Measurements from ENCODE around the gene RAB8A.
"Not testable (repeated sequence)": the region's sequence is repeated elsewhere in the genome, so short reads cannot be mapped to it uniquely, and the experiment has no call there.

RAB8A gene

DNA sequence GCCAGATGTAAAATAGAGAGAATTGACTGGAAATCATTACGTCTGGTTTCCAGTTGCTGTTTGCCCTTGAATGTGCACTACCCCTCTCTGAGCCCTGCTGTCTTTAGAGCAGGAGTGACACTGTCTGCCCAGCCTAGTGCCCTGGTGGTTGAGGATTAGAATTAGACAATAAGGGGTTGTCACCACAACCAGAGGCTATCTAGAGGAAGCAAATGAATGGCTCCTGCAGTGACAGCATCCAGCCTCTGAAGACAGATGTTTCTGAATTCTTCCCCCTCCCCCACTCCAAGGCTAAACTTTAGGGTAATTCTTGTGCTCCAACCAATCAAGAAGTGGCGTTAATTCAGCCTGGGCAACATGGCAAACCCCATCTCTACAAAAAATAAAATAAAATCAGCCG, 2.0 kb downstream of the RAB8A start:
- DNase-seq = no peak

DNA sequence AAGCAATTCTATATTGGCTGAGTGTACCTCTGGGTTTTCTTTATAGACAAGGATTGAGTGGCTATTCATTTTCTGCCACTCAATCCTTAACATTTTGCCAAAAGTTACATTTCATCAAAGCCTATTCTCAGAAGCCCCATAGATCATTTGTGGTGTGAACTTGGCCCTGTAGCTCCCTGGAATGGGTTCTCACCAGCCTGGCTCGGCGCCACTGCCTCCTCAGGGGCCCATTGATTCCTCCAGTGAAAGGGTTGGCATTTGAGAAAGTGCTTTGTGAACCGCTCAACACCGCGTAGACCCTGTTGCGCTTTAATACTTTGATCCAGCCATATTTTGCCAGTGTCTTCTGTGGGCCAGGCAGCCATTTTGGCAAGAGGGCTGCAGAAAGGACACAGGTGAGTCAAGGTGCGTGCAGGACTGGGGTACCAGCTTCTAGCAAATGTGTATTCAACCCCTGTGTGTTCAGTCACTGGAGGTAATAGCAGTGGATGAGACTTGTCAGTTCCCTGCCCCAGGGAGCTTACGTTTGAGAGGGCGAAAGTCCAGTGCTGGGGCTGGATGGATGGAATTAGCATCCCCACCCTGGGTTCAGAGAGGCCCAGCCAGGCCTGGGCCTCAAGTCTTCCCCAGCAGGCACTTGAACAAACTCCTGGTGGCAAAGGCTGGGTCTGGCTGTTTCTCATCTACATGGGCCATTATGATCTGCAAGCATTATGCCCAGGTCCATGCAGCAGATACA, 3.8 kb downstream of the RAB8A start:
- no peak for DNase-seq

GRCh38 chr19:16116067-16116466, 4.4 kb downstream of the RAB8A start:
- no peak for DNase-seq

DNA sequence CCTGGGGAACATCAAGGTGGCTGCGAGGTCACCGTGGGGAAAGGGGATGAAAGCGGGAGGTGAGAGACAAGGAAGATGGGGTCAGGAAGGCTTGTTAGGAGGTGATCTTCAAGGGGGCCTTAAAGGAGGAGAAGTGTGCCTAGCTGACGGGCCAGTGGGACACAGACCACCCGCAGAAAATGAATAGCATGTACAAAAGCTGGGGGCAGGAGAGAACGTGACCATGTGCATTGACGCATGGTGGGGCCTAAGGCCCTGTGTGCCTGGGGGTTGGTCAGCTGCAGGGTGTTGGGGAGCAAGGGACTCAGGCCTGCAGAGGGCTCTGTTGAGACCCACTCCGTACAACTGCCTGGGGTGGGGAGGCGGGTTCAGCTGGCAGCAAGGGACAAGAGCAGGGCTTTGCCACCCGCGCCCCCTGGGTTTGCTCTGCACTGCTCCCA, 5.9 kb downstream of the RAB8A start:
- DNase-seq = no peak

DNA sequence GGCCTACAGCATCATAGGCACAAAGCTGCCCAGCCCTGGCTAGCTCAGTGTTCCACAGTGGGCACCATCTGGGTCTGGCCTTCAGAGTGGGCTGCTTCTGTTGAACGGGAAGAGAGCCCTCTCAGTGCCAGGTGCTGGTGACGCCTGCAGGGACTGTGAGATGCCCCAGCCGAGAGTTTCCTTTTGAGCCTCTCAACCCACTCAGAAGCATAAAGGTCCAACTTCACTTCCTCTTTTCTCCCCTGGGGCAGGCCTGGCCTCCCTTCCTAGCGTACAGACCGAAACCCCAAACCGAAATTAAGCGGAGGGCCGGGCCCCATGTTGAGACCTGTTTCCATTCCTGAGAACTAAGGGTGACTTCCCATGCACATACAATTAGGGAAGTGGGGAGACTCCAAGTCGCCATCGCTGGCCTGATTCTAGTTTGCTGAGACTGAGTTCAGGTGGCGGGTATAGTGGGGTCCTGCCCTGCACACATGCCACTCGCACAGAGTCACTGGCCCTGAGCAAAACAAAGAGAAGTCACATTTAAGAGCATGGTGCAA, 6.9 kb downstream of the RAB8A start:
- DNase-seq = no peak

DNA sequence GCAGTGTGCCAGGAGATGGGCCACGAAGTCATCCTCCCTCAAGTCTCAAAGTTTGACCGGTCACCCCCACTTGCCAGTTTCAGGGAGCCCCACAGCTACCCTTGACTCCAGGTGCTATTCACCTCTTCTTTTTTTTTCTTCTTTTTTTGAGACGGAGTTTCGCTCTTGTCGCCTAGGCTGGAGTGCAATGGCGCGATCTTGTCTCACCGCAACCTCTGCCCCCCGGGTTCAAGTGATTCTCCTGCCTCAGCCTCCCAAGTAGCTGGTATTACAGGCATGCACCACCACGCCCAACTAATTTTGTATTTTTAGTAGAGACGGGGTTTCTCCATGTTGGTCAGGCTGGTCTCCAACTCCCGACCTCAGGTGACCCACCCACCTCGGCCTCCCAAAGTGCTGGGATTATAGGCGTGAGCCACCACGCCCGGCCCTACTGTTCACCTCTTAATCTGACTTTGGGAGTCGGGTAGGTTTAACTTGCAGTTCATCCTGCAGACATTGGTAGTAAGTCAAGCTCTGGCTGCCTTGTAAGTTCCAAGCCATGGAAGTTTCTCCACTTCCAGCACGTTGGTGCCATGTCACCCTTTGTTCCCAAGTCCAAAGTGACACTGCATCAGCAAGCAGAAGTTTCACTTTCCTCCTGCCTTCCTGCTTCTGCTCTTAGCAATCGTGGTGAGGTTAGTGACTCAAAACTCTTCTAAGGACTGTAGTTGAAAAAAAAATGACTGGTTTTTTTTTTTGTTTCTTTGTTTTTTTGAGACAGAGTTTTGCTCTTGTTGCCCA, 7.6 kb downstream of the RAB8A start:
- not testable (repeated sequence) for DNase-seq

DNA sequence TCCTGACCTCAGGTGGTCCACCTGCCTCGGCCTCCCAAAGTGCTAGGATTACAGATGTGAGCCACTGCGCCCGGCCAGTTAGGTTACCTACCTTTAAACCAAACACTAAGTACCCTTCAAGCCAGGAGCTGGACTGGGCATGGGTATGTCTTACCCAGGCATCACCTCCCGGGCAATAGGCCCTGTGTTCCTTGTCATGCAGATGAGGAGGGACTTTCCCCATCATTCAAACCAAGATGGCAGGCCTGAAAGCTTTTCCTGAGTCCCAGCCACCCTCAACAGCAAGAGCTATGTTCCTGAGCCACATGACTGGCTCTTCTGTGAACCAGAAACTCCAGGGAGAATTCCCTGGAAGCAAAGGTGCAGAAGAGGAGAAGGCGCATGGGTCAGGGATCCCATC, 9.5 kb downstream of the RAB8A start:
- no peak for DNase-seq

DNA sequence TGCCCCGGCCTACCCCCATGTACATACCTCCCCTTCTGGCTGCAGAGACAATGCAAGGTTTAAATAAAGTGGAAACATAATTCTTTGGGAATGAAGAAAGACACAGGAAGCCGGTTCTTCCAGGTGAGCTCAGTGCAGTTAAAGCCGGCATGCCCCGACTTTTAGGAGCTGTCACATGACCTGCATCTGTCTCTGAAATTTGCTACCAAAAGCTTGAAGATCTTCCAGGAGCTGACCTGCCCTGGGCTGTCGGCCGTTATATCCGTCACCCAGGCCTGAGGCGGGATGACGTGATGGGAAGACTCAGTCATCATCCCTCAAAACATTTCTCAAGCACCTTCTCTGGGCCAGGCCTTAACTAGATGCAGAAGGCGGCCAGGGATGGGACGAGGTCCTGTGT, 10.3 kb downstream of the RAB8A start:
- no peak for DNase-seq

DNA sequence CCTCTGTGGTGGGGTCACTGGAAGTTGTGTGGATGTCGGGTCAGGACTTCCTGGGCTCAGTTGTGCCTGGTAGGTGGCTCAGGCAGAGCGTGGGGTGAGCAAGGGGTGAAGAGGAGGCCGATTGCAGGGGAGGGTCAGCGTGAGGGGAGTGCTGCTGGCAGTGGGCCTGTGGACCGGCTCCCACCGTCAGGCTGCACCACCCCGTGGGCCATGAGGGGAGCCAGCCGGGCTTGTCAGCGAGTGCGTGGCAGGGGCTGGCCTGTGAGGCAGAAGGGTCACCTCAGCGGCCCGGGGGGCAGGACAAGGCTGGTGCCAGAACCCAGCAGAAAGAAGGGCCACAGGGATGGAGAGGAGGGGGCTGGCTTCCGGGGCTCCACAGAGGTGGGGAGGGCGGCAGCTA, 13.3 kb downstream of the RAB8A start:
- DNase-seq = no peak

GRCh38 chr19:16125737-16126495, 14.2 kb downstream of the RAB8A start:
- no peak for DNase-seq

DNA sequence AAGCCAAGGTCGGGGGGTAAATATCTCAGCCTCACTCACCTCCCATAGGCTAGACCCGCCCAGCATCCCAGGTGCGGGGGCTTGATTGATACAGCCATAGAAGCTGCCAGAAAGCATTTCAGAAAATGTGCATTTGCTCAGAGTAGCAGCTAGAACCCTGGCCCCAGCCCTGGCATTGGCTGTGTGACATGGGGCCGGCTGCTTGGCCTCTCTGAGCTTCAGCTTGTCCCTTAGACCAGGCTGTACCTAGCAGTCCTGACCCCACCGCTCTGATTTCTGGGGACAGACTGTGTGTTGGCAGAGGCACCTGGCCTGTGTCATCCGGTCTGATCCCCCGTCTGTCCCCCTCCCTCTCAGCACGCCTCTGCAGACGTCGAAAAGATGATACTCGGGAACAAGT, 15.4 kb downstream of the RAB8A start:
- no peak for DNase-seq

DNA sequence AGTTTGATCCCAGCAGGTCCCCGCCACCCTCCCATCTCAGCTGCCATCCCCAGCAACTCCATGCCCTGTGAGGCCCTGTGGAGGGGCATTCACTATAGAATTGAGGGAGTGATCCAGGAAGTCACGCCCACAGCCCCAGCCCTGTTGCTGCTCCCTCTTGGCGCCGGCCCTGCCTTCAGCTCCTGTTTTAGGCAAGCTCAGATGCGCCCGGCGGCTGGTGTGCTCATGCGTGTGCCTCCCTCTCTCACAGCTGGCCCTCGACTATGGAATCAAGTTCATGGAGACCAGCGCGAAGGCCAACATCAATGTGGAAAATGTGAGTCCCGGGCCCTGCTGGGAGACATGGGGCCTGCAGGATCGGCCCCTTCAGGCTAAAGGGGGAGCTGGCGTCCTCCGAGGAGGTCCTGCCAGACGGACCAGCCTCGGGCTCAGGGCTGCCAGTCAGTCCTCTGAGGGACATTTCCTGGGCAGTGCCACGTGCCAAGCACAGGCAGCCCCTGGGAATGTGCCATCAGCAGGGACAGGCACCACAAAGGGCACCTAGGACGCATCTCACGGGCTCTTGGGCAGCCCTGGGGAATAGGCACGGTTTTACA, 16.2 kb downstream of the RAB8A start:
- no peak for DNase-seq

GRCh38 chr19:16131648-16132047, 20.0 kb downstream of the RAB8A start:
- no peak for DNase-seq

DNA sequence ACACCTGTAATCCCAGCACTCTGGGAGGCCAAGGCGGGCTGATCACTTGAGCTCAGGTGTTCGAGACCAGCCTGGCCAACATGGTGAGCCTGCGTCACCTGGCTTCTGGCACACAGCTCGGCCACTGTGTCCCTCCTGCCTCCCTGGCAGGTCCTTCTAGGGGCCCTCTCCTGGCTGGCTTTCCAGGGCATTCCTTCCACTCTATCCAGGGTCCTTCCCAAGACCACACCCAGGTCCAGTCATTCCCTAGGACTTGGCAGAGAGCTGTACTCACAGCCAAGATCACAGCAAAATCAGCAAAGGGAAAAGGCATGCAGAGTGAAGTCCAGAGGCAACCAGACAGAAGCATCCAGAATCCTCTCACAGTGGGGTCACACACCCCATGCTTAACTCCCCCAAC, 22.1 kb downstream of the RAB8A start:
- DNase-seq = no peak

DNA sequence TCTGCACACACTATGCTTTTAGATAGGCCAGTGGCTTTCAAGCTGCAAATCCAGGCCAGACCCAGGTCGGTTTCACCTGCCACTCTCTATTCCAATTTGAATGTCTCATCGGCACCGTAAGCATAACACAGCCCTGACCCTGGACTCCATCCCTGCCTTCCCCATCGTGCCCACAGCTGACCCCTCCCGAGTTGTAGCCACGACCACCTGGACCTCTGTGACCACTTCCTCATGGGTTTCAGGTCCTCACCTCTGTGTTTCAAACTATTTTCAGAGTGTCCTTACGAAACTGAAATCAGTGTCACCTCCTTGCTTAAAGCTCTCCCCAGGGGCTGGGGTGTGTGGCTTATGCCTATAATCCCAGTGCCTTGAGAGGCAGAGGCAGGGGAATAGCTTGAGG, 22.8 kb downstream of the RAB8A start:
- DNase-seq = no peak

GRCh38 chr19:16135430-16136127, 23.9 kb downstream of the RAB8A start:
- no peak for DNase-seq

GRCh38 chr19:16136185-16136999, 24.7 kb downstream of the RAB8A start:
- no peak for DNase-seq

GRCh38 chr19:16139752-16140151, 28.1 kb downstream of the RAB8A start:
- no peak for DNase-seq

DNA sequence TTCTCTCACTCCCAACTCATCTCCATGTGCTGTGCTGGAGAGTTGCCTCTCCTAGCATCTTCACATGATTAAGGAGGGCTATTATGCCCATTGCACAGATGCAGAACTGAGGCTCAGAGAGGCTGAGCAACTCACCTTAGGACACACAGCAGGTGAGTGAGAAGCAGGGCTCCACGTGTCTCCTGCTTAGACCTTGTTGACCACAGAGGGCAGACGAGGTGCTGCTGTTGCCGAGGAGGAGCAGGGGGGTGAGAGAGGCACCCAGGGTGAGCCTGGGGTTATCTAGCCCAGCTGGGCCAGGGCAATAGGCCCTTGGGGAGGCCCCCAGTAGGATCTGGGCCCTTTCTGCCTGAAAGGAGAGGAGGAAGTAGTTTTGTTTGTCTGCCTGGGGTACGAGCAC, 29.4 kb downstream of the RAB8A start:
- no peak for DNase-seq

DNA sequence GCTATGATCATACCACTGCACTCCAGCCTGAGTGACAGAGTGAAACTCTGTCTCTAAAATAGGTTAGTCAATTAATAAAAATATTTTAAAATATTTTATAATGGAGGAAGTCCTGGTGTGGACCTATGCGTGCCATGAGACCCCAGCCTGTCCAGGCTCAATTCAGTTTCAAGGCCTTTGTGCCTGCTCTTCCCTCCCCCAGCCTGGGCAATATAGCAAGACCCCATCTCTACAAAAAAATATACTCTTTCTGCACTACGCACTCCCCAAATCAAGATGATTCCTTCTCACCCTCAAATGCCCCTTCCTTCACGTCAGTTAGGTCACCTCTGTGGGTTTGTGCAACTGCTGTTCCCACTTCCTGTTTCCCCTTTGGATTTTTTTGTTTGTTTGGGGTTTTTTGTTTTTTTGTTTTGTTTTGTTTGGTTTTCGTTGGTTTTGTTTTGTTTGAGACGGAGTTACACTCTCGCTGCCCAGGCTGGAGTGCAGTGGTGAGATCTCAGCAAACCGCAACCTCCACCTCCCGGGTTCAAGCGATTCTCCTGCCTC, 30.4 kb downstream of the RAB8A start:
- DNase-seq = no peak

Measured in right forelimb (tissue), 1 donor.